Thyroid gland (tissue), 4 donors: ENCODE results near the gene RGSL1.

Source experiments
- POLR2A ChIP-seq, 2 donors: fragments of 450-650 bp; IDR thresholded peaks; one replicate each; pipeline ENCODE4 v1.6.1; 2017; ENCODE audit warnings: antibody characterized with exemption in 2 of 2, mild to moderate bottlenecking in 2 of 2, moderate library complexity in 1 of 2
- TF ChIP-seq, protein P1 (sequence below), 6 experiments: fragments of 200-600 bp in 3 of 6; fragments of 450-650 bp in 3 of 6; sonication (generic) in 3 of 6; IDR thresholded peaks; one replicate each; pipeline ENCODE4 v1.5.1; 2016 to 2019; ENCODE audit warnings: antibody characterized with exemption in 6 of 6, mild to moderate bottlenecking in 2 of 6, inconsistent platforms in 1 of 6, moderate library complexity in 1 of 6

DNA sequence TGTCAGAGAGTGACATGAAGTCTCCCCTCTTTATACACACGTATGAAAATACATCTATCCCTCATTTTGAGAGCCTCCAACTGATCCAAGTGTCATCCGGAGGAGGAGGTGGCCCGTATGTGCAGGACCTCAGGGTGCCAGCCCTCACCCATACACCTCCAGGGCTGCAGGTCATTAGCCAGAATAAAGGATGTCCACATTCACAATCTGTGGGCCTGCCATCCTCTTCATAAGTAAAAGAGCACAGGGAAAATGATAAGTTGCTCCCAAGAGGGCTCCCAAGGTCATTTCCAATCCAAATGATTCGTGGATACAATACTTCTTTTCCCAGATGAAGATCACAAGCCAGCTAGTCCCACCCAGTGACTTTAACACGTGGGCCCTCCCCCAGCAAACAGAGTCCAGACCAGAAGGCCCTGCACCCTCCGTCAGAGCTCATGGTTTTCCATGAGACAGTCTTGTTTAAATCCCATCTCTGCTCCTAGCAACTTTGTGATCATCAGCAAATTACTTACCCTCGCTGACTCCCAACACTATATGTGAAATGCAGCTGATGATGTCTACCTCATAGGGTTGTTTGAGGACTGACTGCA, 110.5 kb downstream of the RGSL1 start:
- TF ChIP-seq, protein P1, sequence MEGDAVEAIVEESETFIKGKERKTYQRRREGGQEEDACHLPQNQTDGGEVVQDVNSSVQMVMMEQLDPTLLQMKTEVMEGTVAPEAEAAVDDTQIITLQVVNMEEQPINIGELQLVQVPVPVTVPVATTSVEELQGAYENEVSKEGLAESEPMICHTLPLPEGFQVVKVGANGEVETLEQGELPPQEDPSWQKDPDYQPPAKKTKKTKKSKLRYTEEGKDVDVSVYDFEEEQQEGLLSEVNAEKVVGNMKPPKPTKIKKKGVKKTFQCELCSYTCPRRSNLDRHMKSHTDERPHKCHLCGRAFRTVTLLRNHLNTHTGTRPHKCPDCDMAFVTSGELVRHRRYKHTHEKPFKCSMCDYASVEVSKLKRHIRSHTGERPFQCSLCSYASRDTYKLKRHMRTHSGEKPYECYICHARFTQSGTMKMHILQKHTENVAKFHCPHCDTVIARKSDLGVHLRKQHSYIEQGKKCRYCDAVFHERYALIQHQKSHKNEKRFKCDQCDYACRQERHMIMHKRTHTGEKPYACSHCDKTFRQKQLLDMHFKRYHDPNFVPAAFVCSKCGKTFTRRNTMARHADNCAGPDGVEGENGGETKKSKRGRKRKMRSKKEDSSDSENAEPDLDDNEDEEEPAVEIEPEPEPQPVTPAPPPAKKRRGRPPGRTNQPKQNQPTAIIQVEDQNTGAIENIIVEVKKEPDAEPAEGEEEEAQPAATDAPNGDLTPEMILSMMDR (IDR thresholded peaks at IDR 0.05): no peak
- TF ChIP-seq POLR2A (IDR thresholded peaks at IDR 0.05): no peak
